GM12872 (cell line): Measurements from ENCODE around the gene UROC1.

Source experiments
- TF ChIP-seq, protein P1 (sequence below): IDR thresholded peaks from 3 replicates; pipeline ENCODE4 v1.5.1; 2011; ENCODE audit warnings: low read depth, mild to moderate bottlenecking, low read length, moderate library complexity; ENCODE audit not compliant: insufficient read depth

UROC1 gene

DNA sequence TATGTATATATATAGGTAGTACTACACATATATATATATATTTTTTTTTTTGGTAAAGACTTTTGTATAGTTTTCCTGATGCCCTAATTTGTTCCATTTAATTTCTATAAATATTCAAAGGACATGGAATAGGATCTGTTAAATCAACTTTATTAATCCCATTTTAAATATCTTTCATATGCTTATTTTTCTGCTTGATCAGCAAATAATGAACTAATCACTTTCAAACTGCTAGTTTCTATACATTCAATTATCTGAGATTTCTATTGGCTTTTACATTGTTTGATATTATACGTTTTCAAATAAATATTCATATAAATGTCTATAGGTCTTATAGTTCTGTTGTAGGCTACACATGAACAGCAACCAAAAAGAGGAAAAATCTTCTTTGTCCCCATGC is 63.5 kb downstream of the UROC1 start:
- TF ChIP-seq, protein P1, sequence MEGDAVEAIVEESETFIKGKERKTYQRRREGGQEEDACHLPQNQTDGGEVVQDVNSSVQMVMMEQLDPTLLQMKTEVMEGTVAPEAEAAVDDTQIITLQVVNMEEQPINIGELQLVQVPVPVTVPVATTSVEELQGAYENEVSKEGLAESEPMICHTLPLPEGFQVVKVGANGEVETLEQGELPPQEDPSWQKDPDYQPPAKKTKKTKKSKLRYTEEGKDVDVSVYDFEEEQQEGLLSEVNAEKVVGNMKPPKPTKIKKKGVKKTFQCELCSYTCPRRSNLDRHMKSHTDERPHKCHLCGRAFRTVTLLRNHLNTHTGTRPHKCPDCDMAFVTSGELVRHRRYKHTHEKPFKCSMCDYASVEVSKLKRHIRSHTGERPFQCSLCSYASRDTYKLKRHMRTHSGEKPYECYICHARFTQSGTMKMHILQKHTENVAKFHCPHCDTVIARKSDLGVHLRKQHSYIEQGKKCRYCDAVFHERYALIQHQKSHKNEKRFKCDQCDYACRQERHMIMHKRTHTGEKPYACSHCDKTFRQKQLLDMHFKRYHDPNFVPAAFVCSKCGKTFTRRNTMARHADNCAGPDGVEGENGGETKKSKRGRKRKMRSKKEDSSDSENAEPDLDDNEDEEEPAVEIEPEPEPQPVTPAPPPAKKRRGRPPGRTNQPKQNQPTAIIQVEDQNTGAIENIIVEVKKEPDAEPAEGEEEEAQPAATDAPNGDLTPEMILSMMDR, result no peak

DNA sequence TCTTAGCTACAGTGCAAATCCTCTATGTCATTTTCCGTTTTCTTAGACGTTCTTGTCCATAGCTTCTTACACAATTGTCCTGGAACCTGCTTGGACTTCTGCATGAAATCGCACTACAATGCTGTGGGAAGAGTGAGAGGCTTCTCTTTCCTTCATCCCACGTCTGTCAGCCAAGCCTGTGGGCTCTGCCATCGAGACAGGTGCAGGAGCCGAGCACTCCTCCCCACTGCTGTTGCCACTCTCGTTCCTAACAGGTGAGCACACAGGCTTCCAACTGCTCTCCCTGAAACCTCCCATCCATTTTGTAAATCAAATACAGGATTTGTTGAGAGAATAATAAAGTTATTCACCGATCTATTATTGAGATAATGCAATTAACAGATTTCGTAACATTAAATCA is 65.4 kb downstream of the UROC1 start:
- TF ChIP-seq, protein P1, result no peak

DNA sequence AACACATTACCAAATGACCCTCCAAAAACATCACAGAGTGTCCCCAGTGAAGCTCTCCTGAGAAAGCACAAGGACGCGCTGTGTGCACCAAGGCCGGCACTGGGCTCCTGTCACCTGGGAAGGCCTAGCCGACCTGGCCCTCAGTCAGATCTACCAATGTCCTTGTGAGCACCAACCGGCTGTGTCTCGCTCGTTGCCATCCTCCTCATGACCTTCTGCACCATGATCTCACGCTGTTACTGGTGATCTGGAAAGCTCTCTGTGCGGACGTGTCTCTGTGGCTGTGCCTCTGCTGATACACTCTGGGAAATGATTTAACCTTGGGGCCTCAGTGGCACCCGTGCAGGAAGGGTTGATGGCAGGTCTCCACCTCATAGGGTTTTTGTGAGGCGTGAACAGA is 66.1 kb downstream of the UROC1 start:
- TF ChIP-seq, protein P1, result no peak

DNA sequence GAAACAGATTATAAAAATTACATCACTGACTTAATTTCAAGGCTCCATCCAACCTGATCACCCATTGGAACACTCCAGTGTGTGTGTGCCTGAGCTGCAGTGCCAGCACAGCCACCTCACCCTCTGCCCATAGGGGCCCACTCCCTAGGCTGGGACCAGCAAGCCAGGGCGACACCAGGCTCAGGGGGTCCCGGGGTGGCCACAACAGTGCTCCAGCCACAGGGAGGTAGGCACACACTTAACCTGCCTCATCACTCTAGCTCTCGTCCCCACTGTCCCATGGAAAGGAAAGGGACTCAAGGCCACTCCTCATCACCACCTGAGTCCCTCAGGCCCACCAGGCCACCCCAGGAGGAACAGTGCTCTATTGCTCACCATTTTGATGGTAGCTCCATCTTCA is 66.8 kb downstream of the UROC1 start:
- TF ChIP-seq, protein P1, result no peak

DNA sequence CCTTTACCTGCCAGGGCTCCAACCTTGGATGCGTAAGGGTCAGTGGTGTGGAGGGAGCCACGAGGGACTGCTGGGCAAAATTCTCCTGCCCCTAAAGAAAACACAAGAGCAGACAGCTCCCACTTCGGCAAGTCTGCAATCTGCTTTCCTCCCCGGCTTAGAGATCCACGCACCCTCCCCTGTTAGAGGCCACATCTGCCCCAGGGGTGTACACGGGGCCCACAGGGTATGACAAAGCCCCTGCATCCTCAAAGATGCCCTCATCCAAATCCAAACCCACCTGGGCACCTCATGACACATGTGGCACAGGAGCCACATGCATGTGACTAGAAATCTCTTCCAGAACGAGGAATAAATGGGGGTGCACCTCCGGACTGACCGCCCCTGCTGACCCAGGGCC is 67.4 kb downstream of the UROC1 start:
- TF ChIP-seq, protein P1, result no peak

DNA sequence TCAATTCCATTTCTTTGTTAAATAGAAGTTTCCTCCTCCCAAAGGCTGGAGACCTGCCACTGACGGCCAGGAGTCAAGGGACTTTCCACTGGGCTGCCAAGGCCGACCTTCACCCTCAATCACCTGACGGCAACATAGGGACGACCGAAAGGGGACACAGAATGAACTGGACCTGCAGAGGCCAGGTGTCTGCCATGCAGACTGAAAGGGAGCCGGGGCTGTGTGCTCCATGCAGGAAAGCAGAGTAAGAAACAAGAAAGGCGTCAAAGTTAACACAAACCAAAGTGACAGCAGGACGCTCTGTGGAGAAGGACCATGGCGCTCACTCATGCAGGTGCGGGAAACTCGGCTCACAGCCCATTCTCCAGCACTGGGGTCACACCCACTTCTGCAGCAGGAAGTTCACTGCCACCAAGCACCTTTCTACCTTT is 67.9 kb downstream of the UROC1 start:
- TF ChIP-seq, protein P1, result no peak

DNA sequence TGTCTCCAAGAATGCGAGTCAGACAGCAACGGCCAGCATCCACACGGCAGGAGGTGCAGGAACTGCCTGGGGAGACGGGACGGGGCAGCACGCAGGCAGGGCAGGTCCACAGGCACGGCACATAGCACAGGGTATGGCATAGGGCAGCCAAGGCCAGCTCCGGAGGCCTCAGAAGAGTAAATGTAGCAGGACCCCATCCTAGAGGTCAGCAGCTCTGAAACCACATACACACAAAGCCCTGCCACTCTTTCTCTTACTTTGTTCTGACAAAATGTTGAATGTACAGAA is 68.7 kb downstream of the UROC1 start:
- TF ChIP-seq, protein P1, result no peak
